Right atrium auricular region (tissue), 2 donors: ENCODE results near the gene TBC1D8. TPM values are rescaled to one million over a fixed set of nuclear protein-coding genes. Genes with fewer than 3 reads are reported as not detected.
A peak's percentile ranks its signal among the peaks of the same experiment; 100 is the strongest.

Experiments
- DNase-seq: peaks from one replicate; pipeline ENCODE4 v3.0.0-alpha.2; 2019; ENCODE audit warnings: low spot score
- H3K27ac ChIP-seq, 2 donors: fragments of 200-600 bp; sonication (generic); 1 replicate in 1 of 2; 2 replicates in 1 of 2; pipeline ENCODE4 v1.5.1; 2016 to 2019
- H3K27me3 ChIP-seq, 2 donors: fragments of 200-600 bp; sonication (generic); one replicate each; pipeline versions ENCODE4 v1.5.1 to v1.6.0; 2017 to 2019
- H3K36me3 ChIP-seq: fragments of 200-600 bp; sonication (generic); one replicate; pipeline ENCODE4 v1.5.1; 2016
- H3K4me1 ChIP-seq, 2 donors: fragments of 200-600 bp; sonication (generic); one replicate each; pipeline versions ENCODE4 v1.5.1 to v1.6.0; 2017 to 2019
- H3K4me3 ChIP-seq, 2 donors: fragments of 200-600 bp; sonication (generic); 1 replicate in 1 of 2; 2 replicates in 1 of 2; pipeline ENCODE4 v1.5.1; 2017 to 2019; ENCODE audit warnings: mild to moderate bottlenecking in 1 of 2, moderate library complexity in 1 of 2
- H3K9me3 ChIP-seq, 2 donors: fragments of 200-600 bp; sonication (generic); one replicate each; pipeline ENCODE4 v1.5.1; 2019
- CTCF ChIP-seq, 2 donors: fragments of 200-600 bp; sonication (generic); IDR thresholded peaks; one replicate each; pipeline ENCODE4 v1.5.1; 2019; ENCODE audit warnings: antibody characterized with exemption in 2 of 2
- total RNA-seq, 2 donors: library from RNA; depleted of rRNA; stranded (reverse); fragments of >200 nt; gene quantifications; one replicate each; pipeline ENCODE4 v1.1.0, GENCODE V29; 2016

The TBC1D8 gene
- total RNA-seq, 2 donors from 2014 or later: 42.3 to 50.3 TPM

GRCh38 chr2:101106453-101107181, 44.6 kb downstream of the TBC1D8 start:
- Histone ChIP-seq H3K4me3 (no peak overlapping the region), H3K27me3 (no peaks in the 10 kb centered on the region), H3K9me3 (peaks cover 0 to 6% of the 10 kb centered on the region in 2 donors), H3K4me1 (peaks cover 0 to 54% of the 10 kb centered on the region in 2 donors), H3K27ac (peak overlapping the region; percentile 89 to 98), H3K36me3 (no peaks in the 10 kb centered on the region)
- TF ChIP-seq CTCF (IDR thresholded peaks at IDR 0.05): no peak
- DNase-seq: no peak

GRCh38 chr2:101105654-101106053, 45.5 kb downstream of the TBC1D8 start:
- H3K9me3 ChIP-seq: peaks cover 0 to 6% of the 10 kb centered on the region in 2 donors
- H3K36me3 ChIP-seq: no peaks in the 10 kb centered on the region
- H3K4me1 ChIP-seq: peaks cover 0 to 44% of the 10 kb centered on the region in 2 donors
- no peaks in the 10 kb centered on the region for H3K27me3 ChIP-seq
- no peak overlapping the region for H3K4me3 ChIP-seq
- H3K27ac ChIP-seq: peak overlapping the region; percentile 89 to 98
- no peak for DNase-seq
- no peak for TF ChIP-seq CTCF (IDR thresholded peaks at IDR 0.05)

- no peak for DNase-seq
- H3K4me1 ChIP-seq: peaks cover 0 to 4% of the 10 kb centered on the region in 2 donors
- no peaks in the 10 kb centered on the region for H3K27me3 ChIP-seq
- H3K4me3 ChIP-seq: no peak overlapping the region
- H3K36me3 ChIP-seq: no peaks in the 10 kb centered on the region
- peaks cover 0 to 8% of the 10 kb centered on the region in 2 donors for H3K9me3 ChIP-seq
- no peak for TF ChIP-seq CTCF (IDR thresholded peaks at IDR 0.05)
- H3K27ac ChIP-seq: no peak overlapping the region
Observed at GRCh38 chr2:101097638-101098037, 53.5 kb downstream of the TBC1D8 start.

- TF ChIP-seq CTCF (IDR thresholded peaks at IDR 0.05): no peak
- Histone ChIP-seq H3K9me3 (peaks cover 0 to 7% of the 10 kb centered on the region in 2 donors), H3K4me1 (peaks cover 0 to 4% of the 10 kb centered on the region in 2 donors), H3K27ac (peak overlapping the region in 1 of 2 donors; percentile 23), H3K36me3 (no peaks in the 10 kb centered on the region), H3K4me3 (no peak overlapping the region), H3K27me3 (no peaks in the 10 kb centered on the region)
- DNase-seq: no peak
Observed at GRCh38 chr2:101096619-101097142, 54.5 kb downstream of the TBC1D8 start.

- Histone ChIP-seq H3K4me3 (no peak overlapping the region), H3K36me3 (no peaks in the 10 kb centered on the region), H3K9me3 (peaks cover 0 to 7% of the 10 kb centered on the region in 2 donors), H3K4me1 (peaks cover 0 to 4% of the 10 kb centered on the region in 2 donors), H3K27me3 (no peaks in the 10 kb centered on the region), H3K27ac (peak overlapping the region in 1 of 2 donors; percentile 12)
- no peak for TF ChIP-seq CTCF (IDR thresholded peaks at IDR 0.05)
- no peak for DNase-seq
Observed at GRCh38 chr2:101094351-101094750, 56.8 kb downstream of the TBC1D8 start.
